Body of pancreas (tissue), 4 donors: ENCODE results near the gene TGFB1I1. TPM values are rescaled to one million over a fixed set of nuclear protein-coding genes. Genes with fewer than 3 reads are reported as not detected.

ENCODE experiments used
- ATAC-seq: fragments of 150-250 bp; one replicate; pipeline ENCODE4 v1.9.1; 2016
- DNase-seq, 4 donors: peaks; one replicate each; pipeline ENCODE4 v3.0.0-alpha.2; 2019
- H3K27ac ChIP-seq, 4 donors: fragments of 200-600 bp; sonication (generic); 1 replicate in 3 of 4; 2 replicates in 1 of 4; pipeline versions ENCODE4 v1.5.1 to v1.6.1; 2016 to 2019; ENCODE audit warnings: mild to moderate bottlenecking in 1 of 4, mixed read lengths in 1 of 4, moderate library complexity in 1 of 4
- H3K27me3 ChIP-seq, 2 donors: fragments of 200-600 bp; sonication (generic); one replicate each; pipeline ENCODE4 v1.6.0; 2016; ENCODE audit warnings: mild to moderate bottlenecking in 1 of 2
- H3K36me3 ChIP-seq, 2 donors: fragments of 200-600 bp; sonication (generic); replicated peaks in 1 of 2; 2 replicates each; pipeline ENCODE4 v1.5.1; 2016; ENCODE audit warnings: low read depth in 2 of 2; ENCODE audit not compliant: insufficient read depth in 1 of 2
- H3K4me1 ChIP-seq: fragments of 200-600 bp; sonication (generic); one replicate; pipeline ENCODE4 v1.6.0; 2016
- H3K4me3 ChIP-seq, 2 donors: fragments of 200-600 bp; sonication (generic); 1 replicate in 1 of 2; 2 replicates in 1 of 2; pipeline ENCODE4 v1.5.1; 2016 to 2019
- H3K9me3 ChIP-seq, 3 donors: fragments of 200-600 bp; sonication (generic); 1 replicate in 2 of 3; 2 replicates in 1 of 3; pipeline ENCODE4 v1.5.1; 2016
- CTCF ChIP-seq, 7 experiments: fragments of 450-650 bp in 4 of 7; fragments of 200-600 bp in 3 of 7; sonication (generic) in 3 of 7; IDR thresholded peaks; one replicate each; pipeline ENCODE4 v1.5.1; 2016 to 2019; ENCODE audit warnings: antibody characterized with exemption in 7 of 7
- POLR2A ChIP-seq, 3 donors: fragments of 450-650 bp; IDR thresholded peaks; one replicate each; pipeline ENCODE4 v1.6.1; 2016; ENCODE audit warnings: antibody characterized with exemption in 3 of 3, mild to moderate bottlenecking in 2 of 3
- WGBS, 2 donors: methylation state at CpG; one replicate each; pipeline ENCODE4 v1.1.5; 2017; 5-methylcytosine and 5-hydroxymethylcytosine counted together
- intact Hi-C: fragments of 100-400 bp; cut with DNase I; formaldehyde crosslinking; loops from one replicate; pipeline ENCODE4 v1.15.1; 2023
- total RNA-seq, 2 donors: library from RNA; depleted of rRNA; stranded (reverse); fragments of >200 nt; gene quantifications; one replicate each; pipeline ENCODE4 v1.1.0, GENCODE V29; 2016

TGFB1I1 gene
- total RNA-seq, 2 donors from 2014 or later = 8.6 to 16.6 TPM

- Histone ChIP-seq H3K36me3 (no peaks in the 10 kb centered on the region), H3K27me3 (no peaks in the 10 kb centered on the region), H3K27ac (no peak overlapping the region), H3K9me3 (no peaks in the 10 kb centered on the region), H3K4me3 (no peak overlapping the region), H3K4me1 (peaks cover 19% of the 10 kb centered on the region)
- TF ChIP-seq CTCF (IDR thresholded peaks at IDR 0.05) = no peak
- TF ChIP-seq POLR2A (IDR thresholded peaks at IDR 0.05) = no peak
- intact Hi-C loops = no loop called here
- ATAC-seq (no peak), DNase-seq (no peak)
- 70% methylated on average over 7 to 8 of the region's 8 CpGs for WGBS, 2 donors
Observed at GRCh38 chr16:31504159-31504558, 32.2 kb downstream of the TGFB1I1 start.

- Histone ChIP-seq H3K27me3 (no peaks in the 10 kb centered on the region), H3K4me3 (no peak overlapping the region), H3K9me3 (no peaks in the 10 kb centered on the region), H3K27ac (no peak overlapping the region), H3K36me3 (no peaks in the 10 kb centered on the region), H3K4me1 (peaks cover 28% of the 10 kb centered on the region)
- ATAC-seq (no peak), DNase-seq (no peak)
- TF ChIP-seq CTCF (IDR thresholded peaks at IDR 0.05) (no peak), POLR2A (IDR thresholded peaks at IDR 0.05) (no peak)
- 62 to 67% methylated on average over 4 of the region's 4 CpGs for WGBS, 2 donors
- intact Hi-C loops = no loop called here
Observed at GRCh38 chr16:31505483-31505882, 33.5 kb downstream of the TGFB1I1 start.

- ATAC-seq (peak; percentile 7), DNase-seq (no peak)
- Histone ChIP-seq H3K4me1 (peaks cover 28% of the 10 kb centered on the region), H3K27ac (peak overlapping the region; percentile 90 to 93 (median 92)), H3K4me3 (peak overlapping the region; percentile 85 to 100), H3K27me3 (no peaks in the 10 kb centered on the region), H3K9me3 (no peaks in the 10 kb centered on the region), H3K36me3 (no peaks in the 10 kb centered on the region)
- intact Hi-C loops = no loop called here
- TF ChIP-seq POLR2A (IDR thresholded peaks at IDR 0.05) (no peak), CTCF (IDR thresholded peaks at IDR 0.05) (no peak)
- WGBS, 2 donors = 2% methylated on average over 9 to 12 of the region's 12 CpGs
Observed at GRCh38 chr16:31507617-31507928, 35.6 kb downstream of the TGFB1I1 start.

DNA sequence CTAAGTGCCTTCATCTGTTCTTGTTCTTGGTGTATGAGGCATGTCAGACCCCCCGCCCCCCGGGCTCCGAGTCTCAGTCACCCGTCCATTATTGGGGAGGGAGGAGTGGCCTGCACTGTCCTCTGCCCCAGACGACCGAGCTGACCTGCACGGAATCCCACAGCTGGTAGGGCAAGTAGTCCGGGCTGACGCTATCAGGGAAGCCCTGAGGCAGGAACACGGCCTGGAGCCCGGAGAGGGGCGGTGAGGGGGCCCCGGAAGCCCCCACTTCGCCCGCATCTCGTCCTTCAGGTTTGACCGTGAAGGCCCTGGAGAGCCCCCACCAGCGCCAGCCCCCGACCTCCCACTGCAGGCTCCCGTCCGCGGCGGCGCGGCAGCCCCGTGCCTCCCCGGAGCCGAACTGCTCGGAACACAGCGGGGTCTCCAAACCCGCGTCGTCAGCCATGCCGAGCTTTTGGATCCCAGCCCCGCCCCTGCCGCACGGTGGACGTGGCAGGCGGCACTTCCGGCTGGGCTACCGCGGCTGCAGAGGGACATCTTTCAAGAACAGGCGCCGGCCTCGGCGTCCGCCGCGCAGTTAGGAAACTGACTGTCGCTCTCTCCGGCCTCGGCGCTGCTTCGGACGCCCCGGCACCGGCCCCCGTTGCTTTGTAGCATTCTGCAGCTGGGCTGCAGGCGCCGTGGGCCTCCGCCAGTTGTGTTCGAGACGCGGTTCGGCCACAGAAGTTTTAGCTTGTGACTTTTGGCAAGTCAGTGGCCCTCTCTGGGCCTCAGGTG, 36.2 kb downstream of the TGFB1I1 start, which contains the start of gene RUSF1:
TSS of gene RUSF1 (minus strand) at position 463 of the 777 bp plus-strand sequence. CDS start at position 445, 18 bp downstream.
- WGBS, 2 donors = 0% methylated on average over 4 to 62 of the region's 65 CpGs
- peaks cover 28% of the 10 kb centered on the region for H3K4me1 ChIP-seq
- H3K9me3 ChIP-seq = no peaks in the 10 kb centered on the region
- peak; percentile 97 for ATAC-seq
- H3K27ac ChIP-seq = peak within 1 kb of the TSS; percentile 90 to 93 (median 92)
- H3K36me3 ChIP-seq = no peaks in the 10 kb centered on the region
- no peaks in the 10 kb centered on the region for H3K27me3 ChIP-seq
- intact Hi-C loops = no loop called here
- H3K4me3 ChIP-seq = peak within 1 kb of the TSS; percentile 85 to 100
- peak; percentile 91 to 94 (median 92) for DNase-seq
- TF ChIP-seq CTCF (IDR thresholded peaks at IDR 0.05) = peak in 1 of 7 experiments; percentile 6
- TF ChIP-seq POLR2A (IDR thresholded peaks at IDR 0.05) = peak; percentile 75 to 93 (median 90)
